Measurements from ENCODE around the gene FAM168A. TPM values are rescaled to one million over a fixed set of nuclear protein-coding genes. Genes with fewer than 3 reads are reported as not detected.

Gene FAM168A
- total and polyA plus RNA-seq, 4 donors = 4.8 to 14.6 (median 9.1) TPM

- TF ChIP-seq NR2F2 (IDR thresholded peaks at IDR 0.05) (no peak), CTCF (IDR thresholded peaks at IDR 0.05; ENCODE audit: low read depth, low read length, missing input control) (no peak)
Measured at GRCh38 chr11:73429121-73429750, 168.7 kb downstream of the FAM168A start (continued).

GRCh38 chr11:73428699-73429098, 169.2 kb downstream of the FAM168A start:
- H3K9me3 ChIP-seq (ENCODE audit: control insufficient read depth in 4 of 4, low read length in 3 of 4) = no peaks in the 10 kb centered on the region
- H3K4me3 ChIP-seq (ENCODE audit: low read depth in 1 of 3, low read length in 3 of 3) = no peak overlapping the region
- peaks cover 0 to 2% (median 0%) of the 10 kb centered on the region in 4 donors for H3K36me3 ChIP-seq (ENCODE audit: control insufficient read depth in 4 of 4, insufficient read depth in 3 of 4, low read depth in 1 of 4, low read length in 3 of 4)
- DNase-seq (ENCODE audit: low spot score) = no peak
- no peaks in the 10 kb centered on the region for H3K27me3 ChIP-seq (ENCODE audit: control insufficient read depth in 4 of 4, insufficient read depth in 4 of 4, low read length in 3 of 4)
- TF ChIP-seq HNF4A (conservative IDR thresholded peaks at IDR 0.05) = no peak
- TF ChIP-seq FOXA1 (IDR thresholded peaks at IDR 0.05) = no peak
- TF ChIP-seq ZBTB33 (IDR thresholded peaks at IDR 0.05) = no peak
- TF ChIP-seq RAD21 (IDR thresholded peaks at IDR 0.05) = no peak
- TF ChIP-seq FOXA2 (IDR thresholded peaks at IDR 0.05) = no peak
- TF ChIP-seq YY1 (IDR thresholded peaks at IDR 0.05) = no peak
- TF ChIP-seq TAF1 (conservative IDR thresholded peaks at IDR 0.05) = no peak
- TF ChIP-seq GABPA (IDR thresholded peaks at IDR 0.05 in 1 of 2, conservative IDR thresholded peaks at IDR 0.05 in 1 of 2) = no peak
- no peak for TF ChIP-seq RXRA (IDR thresholded peaks at IDR 0.05)
- no peak for TF ChIP-seq MAX (IDR thresholded peaks at IDR 0.05)
- no peak for TF ChIP-seq CTCF (IDR thresholded peaks at IDR 0.05; ENCODE audit: low read depth, low read length, missing input control)
- no peak for TF ChIP-seq EGR1 (IDR thresholded peaks at IDR 0.05; ENCODE audit: low read depth in 2 of 2)
- no peak for TF ChIP-seq REST (IDR thresholded peaks at IDR 0.05)
- no peak for TF ChIP-seq ATF3 (IDR thresholded peaks at IDR 0.05)
- TF ChIP-seq NR2F2 (IDR thresholded peaks at IDR 0.05) = no peak
- TF ChIP-seq JUND (IDR thresholded peaks at IDR 0.05) = no peak
- H3K27ac ChIP-seq (ENCODE audit: low read depth in 1 of 2, low read length in 2 of 2) = no peak overlapping the region
- no peak overlapping the region for H3K9ac ChIP-seq (ENCODE audit: low read depth in 1 of 2, low read length in 2 of 2)
- peaks cover 0 to 2% (median 0%) of the 10 kb centered on the region in 4 donors for H3K4me1 ChIP-seq (ENCODE audit: control insufficient read depth in 4 of 4, insufficient read depth in 4 of 4, low read length in 3 of 4)

Measured in liver (tissue), 9 donors.